Amniotic stem cell (primary cell): ENCODE results near the gene SLC22A17.

Experiments used
- DNase-seq: peaks from one replicate; lab custom pipeline; 2025; lab: John Stamatoyannopoulos, UW

The SLC22A17 gene

DNA sequence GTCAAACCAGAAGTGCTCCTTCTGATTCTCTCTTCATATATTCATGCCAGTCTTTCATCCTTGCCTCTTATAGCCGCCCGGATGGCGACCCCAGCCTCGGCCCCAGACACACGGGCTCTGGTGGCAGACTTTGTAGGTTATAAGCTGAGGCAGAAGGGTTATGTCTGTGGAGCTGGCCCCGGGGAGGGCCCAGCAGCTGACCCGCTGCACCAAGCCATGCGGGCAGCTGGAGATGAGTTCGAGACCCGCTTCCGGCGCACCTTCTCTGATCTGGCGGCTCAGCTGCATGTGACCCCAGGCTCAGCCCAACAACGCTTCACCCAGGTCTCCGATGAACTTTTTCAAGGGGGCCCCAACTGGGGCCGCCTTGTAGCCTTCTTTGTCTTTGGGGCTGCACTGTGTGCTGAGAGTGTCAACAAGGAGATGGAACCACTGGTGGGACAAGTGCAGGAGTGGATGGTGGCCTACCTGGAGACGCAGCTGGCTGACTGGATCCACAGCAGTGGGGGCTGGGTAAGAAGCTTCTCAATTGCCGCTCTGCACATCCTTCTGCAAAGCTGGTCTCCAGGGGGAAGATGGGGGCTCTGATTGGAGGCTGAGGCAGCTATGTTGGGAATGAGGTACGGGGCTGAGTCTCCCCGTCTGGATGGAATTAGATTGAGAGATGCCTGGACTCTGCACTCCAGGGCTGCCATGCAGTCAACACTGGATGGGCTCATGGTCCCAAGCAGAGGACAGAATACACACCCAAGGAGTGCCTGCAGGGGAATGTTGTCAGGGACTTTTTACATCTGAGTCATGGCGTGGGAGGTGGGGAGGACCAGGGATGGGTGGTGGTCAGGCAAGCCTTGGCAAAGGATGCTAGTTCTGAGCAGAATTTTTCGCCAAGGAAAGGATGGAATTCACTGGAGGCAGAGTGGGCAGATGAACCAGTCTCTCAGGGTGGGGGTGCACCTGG lies 44.7 kb downstream of the SLC22A17 start:
- no peak for DNase-seq

DNA sequence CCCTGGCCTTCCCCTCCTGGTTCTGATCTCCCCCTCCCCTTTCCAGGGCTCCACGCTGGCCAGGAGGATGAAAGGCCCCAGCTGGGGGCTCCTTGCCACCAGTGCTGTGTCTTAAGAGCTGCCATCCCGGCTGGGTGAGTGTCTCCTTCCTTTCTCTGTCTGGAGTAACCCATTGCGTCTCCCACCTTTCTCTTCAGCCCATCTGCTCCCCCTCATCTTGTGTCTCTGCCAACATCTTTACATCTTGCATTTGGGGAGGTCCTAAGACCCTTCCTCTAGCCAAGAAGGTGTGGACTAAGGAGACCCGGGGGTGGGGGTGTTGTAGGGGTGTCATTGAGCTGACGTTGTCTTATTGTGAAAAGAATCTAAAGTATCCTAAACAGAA lies 45.5 kb downstream of the SLC22A17 start:
- no peak for DNase-seq

DNA sequence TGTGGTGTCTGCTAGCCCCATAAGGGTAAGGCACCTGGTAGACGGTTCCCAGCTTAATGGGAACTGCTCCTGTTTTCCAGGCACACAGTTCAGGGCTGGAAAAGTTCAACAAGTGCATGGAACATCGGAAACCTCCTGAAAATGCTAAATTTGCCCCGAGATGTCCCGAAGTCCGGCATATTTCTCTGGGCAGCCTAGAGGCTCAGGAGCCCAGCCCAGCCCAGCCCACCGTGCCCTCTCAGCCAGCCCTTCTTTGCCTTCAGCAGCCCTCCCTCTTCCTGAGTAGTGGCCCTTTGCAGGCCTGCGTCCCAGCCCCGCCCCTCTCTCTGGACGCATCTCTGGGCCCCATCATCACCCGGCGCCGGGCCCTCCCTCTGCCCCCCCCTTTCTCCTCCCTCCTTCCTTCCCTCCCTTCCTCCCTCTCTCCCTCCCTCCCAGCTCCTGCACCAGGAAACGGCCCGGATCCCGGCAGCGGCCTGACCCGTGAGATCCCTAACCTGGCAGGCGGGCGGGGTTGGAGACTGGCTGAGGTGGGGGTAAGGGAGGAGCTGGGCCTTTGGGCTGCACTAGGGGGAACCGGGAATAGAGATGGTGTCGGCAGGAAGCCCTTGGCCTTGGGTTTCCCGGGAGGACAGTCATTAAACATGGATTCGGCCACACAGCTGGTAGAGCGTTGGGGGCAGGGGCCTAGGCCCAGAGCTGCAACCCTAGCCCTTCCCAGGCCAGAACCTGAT lies 46.1 kb downstream of the SLC22A17 start, which contains the start of gene BCL2L2:
Gene BCL2L2, plus strand, starts transcription at position 422 of the 734 bp plus-strand sequence. CDS start 935 bp downstream, outside the sequence.
- DNase-seq, result peak; percentile 78

DNA sequence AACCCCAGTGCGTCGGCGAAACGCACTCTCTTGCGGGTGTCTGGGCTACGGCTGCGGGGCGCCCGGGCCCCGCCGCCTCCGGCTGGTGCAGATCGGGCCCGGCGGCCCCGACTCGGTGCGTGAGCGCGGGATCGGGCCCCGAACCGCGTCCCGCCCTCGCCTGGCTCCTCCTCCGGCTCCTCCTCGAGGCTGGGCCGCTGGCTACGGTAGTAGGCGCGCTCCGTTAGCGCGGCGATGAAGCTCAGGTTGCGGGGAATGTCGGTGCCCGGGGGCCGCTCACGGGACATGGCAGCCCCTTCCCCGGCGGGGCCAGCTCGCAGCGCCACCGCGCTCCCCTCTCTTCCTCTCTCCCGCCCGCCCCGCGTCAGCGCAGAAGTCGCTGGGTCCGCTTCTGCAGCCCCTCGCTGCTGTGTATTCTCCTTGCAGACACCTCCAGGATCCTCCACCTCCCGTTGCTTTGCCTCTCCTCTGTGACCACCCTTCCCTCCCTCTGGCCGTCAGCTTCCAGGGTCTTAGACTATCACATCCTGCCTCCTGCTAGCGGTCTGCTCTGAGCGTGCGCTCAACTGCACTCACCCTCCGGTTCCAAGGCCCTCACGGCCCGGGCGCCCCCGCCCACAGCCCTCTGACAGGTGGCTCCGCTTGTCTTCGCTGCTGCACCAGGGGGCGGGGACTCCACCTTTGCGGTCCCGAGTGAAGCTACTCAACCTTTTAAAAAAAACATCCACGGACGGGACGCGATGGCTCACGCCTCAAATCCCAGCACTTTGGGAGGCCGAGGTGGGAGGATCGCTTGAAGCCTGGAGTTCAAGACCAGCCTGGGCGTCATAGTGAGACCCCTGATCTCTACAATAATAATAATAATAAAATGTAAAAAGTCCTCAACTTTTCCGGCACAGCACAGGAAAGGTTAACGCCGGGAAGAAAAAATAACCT lies 50.1 kb downstream of the SLC22A17 start, which contains the start of gene PPP1R3E:
Gene PPP1R3E, minus strand, starts transcription at position 570 of the 936 bp plus-strand sequence. Its CDS starts 283 bp downstream, at position 287.
- no peak for DNase-seq

DNA sequence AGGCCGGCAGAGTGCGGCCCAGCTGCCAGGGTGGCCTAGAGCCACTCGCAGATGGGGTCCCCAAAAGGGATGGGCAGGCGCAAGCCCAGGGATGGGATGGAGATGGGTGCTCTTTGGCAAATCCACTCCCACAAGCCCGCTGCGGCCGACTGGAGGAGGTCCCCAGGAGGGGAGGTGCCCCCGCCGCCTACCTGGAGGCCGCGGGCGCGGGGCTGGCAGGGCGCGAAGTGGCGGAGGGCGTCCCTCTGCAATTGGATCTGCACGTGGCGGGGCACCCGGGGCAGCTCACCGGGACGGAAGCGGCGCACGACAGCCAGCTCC lies 50.8 kb downstream of the SLC22A17 start:
- DNase-seq, result no peak

DNA sequence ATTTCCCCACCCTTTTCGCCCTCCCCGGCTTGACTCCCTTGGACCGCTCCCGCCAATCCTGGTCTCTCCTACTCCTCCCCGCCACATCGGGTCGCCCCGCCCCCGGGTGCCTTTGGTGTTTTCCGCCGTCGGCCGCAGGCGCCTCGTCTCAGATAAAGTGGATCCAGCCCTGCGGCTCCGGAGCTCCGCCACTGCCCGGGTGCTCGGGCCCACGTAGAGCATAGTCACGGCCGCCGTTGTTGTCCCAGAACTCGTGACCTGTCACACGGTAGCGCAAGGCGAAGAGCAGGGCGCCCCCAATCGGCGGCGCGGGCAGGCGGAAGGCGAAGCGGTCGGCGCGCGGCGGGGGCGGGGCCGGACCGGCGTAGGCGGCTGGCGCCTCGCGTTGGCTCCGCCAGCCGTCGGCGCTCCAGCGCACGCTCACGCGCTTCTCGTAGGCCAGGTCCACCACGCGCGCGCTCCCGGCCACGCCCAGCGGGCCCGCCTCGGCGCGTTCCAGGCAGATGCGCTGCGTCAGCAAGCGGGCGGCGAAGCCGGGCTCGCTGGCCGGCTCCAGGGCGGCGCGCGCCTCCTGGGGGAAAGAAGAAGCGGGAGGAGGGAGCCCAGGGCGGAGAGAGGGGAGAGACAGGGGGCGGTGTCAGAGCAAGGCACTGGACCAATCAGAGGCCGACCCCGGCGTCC lies 51.3 kb downstream of the SLC22A17 start:
- peak; percentile 97 for DNase-seq

DNA sequence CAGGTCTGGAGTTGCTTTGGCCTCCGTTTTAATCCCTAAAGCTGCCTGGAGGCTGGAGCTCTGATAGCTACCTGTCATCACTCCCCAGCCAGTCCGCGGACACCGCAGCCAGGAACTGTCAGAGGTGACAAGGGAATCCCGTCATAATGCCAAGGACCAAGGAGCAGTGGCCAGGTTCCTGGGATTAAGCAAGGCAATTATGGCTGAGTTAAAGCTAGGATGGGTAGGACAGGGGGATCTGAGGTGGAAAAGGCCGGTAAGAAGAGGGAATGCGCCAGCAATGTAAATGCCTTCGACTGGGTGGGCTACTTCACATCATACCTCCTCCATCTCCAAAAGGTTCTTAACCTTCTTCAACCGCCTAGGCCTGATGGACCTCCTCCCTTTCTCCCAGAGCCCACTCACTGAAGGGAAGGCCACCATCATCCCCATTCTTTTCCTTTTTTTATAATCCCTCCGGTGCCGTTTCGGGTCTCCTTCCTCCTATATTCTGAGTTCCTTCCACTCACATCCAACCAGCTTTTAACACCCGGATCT lies 51.9 kb downstream of the SLC22A17 start:
- DNase-seq, result no peak

DNA sequence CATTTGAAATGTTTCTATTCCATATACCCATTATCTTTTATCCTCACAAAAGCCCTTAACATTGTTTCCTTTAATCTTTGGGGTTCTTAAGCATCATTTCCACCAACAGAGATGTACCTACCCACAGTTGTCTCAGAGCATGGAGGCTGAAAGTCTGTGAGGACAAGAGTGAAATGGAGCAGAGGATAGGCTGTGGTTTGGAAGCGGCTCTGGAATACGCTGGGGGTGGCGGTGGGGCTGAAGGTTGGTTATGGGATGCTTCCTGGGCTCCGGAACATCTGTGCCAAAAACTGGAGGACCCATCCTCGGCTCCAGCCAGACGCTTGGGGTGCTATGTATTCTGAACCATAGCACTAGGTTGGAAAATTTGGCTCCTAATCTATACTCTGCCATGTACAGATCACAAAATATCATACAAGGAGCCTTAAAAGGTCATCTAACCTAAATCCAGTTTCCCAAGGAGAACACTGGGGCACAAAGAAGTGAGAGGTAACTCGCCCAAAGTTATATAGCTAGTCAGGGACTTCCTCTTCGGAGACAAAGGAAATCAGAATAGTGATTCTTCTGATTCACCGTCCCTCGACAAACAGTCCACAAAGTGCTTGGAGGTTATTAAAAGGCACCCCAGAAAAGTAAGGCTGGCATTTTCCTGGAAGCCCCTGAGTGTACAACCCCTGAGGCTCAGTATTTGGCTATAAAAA lies 52.6 kb downstream of the SLC22A17 start:
- no peak for DNase-seq

DNA sequence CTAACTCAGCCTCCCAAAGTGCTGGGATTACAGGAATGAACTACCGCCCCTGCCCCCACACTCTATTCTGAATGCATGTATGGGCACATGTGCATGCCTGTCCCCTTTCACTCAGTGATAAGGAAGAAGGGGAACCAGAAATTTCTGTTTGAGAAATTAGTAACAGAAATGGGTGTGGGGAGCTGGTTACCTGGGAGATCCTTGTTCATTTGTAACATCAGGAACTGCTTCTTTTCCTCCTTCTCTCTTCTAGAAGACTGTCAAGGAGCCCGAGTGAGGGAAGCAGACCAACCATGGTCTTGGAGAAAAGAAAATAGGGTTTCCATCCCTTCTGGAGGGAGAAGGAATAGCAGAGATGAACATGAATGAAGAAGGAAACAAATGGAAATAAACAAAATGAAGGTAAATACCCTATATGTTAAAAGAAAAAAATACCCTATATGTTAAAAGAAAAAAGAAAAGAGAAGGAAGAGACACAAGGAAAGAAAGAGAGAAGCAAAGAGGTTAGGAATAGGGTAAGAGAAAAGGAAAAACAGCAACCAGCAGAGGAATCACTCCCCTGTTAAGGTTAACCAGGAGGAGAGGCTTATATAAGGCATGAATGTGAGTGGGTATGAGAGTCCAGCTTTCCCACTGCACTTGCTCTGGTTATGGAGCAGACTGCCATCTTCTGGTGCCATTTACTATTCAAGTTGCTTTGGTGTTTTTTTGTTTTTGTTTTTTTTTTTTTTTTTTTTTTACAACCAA lies 53.3 kb downstream of the SLC22A17 start:
- DNase-seq, result peak; percentile 22

DNA sequence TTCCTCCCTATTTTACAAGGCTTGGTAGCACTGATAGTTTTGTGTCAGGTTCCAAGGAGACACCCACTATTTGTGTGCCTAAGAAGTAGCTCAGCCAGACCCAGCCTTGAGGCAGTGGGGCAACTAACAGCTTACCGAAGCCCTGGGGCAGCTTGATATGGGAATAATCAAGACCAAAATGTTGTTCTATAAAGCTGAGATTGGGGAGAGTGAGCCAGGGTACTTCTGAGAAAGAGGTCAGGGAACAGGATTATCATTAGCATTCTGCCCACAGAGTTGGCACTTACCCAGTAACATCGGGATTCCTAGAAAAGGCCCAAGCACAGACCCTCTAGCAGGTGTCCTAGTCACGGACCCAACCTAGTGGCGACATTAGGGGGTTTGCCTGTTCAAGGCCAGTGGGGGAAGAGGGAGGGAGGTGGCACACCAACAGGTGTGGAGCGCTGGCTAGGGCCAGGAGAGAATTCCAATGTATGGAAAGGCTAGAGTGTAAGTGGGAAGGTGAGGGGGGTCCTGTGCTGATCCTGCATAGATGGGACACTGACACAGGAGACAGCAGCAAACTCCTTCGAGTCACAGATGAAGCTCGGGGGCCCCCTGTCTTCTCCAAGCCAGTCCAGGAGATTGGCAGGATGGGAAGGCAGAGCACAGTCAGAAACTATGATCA lies 54.9 kb downstream of the SLC22A17 start:
- no peak for DNase-seq

DNA sequence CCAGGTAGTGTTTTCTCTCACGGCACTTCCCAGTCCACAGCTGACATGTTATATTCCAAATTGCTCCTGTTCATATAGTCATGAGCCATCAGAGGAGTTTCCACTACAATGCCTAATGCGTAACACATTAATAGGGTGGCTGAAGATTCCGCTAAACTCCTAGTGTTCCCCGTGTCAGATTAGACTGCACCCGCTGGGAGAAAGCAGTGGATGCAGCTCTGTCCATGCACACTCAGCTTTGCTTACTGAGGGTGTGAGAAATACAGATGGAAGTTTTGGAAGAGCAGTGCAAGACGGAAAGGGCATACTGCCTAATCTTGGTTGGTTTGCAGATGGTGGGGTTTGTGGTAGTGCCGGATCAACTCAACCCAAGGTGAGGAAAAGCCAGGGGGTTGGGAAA lies 55.6 kb downstream of the SLC22A17 start:
- no peak for DNase-seq
